ENCODE measurements around the gene TPK1.

Gene TPK1

GRCh38 chr7:144835652-144836544 is at the start of gene TPK1:
TSS of gene TPK1 (minus strand) at chr7:144836053. CDS start at chr7:144835602, 451 bp downstream.
- DNase-seq: peak; percentile 94

- no peak for DNase-seq
Measured at GRCh38 chr7:144885478-144885877, 49.6 kb upstream of the TPK1 start.

- no peak for DNase-seq
Measured at GRCh38 chr7:144884896-144885295, 49.0 kb upstream of the TPK1 start.

GRCh38 chr7:144873316-144873845 is 37.5 kb upstream of the TPK1 start:
- DNase-seq: no peak

GRCh38 chr7:144869082-144869481 is 33.2 kb upstream of the TPK1 start:
- DNase-seq: no peak

- no peak for DNase-seq
Measured at GRCh38 chr7:144866189-144866588, 30.3 kb upstream of the TPK1 start.

- no peak for DNase-seq
Measured at GRCh38 chr7:144863320-144863647, 27.4 kb upstream of the TPK1 start.

GRCh38 chr7:144862612-144863319 is 26.9 kb upstream of the TPK1 start:
- DNase-seq: no peak

GRCh38 chr7:144859739-144860138 is 23.9 kb upstream of the TPK1 start:
- no peak for DNase-seq

- DNase-seq: no peak
Measured at GRCh38 chr7:144857463-144857862, 21.6 kb upstream of the TPK1 start.

- no peak for DNase-seq
Measured at GRCh38 chr7:144854839-144855424, 19.1 kb upstream of the TPK1 start.

GRCh38 chr7:144853542-144853941 is 17.7 kb upstream of the TPK1 start:
- no peak for DNase-seq

- DNase-seq: no peak
Measured at GRCh38 chr7:144848078-144848477, 12.2 kb upstream of the TPK1 start.

GRCh38 chr7:144842377-144842851 is 6.6 kb upstream of the TPK1 start:
- DNase-seq: no peak

GRCh38 chr7:144836545-144836842 is 641 bp upstream of the TPK1 start:
- no peak for DNase-seq

GRCh38 chr7:144835155-144835611 is 670 bp downstream of the TPK1 start:
- DNase-seq: peak; percentile 70

- no peak for DNase-seq
Measured at GRCh38 chr7:144834641-144835144, 1.2 kb downstream of the TPK1 start.

GRCh38 chr7:144830811-144831210 is 5.0 kb downstream of the TPK1 start:
- no peak for DNase-seq

- DNase-seq: no peak
Measured at GRCh38 chr7:144830024-144830785, 5.6 kb downstream of the TPK1 start.

- no peak for DNase-seq
Measured at GRCh38 chr7:144827621-144828020, 8.2 kb downstream of the TPK1 start.

GRCh38 chr7:144826208-144826607 is 9.6 kb downstream of the TPK1 start:
- no peak for DNase-seq

- DNase-seq: no peak
Measured at GRCh38 chr7:144824360-144824759, 11.5 kb downstream of the TPK1 start.

GRCh38 chr7:144822223-144822622 is 13.6 kb downstream of the TPK1 start:
- no peak for DNase-seq
